Vagina (tissue), 2 donors: ENCODE measurements around the gene CHST11. TPM values are rescaled to one million over a fixed set of nuclear protein-coding genes. Genes with fewer than 3 reads are reported as not detected.

Experiments used
- DNase-seq, 2 donors: peaks; one replicate each; pipeline ENCODE4 v3.0.0-alpha.2; 2017; ENCODE audit errors: extremely low spot score in 2 of 2
- H3K27ac ChIP-seq: fragments of 200-600 bp; sonication (generic); one replicate; pipeline ENCODE4 v1.5.1; 2019
- H3K27me3 ChIP-seq: fragments of 200-600 bp; sonication (generic); one replicate; pipeline ENCODE4 v1.5.1; 2019
- H3K36me3 ChIP-seq, 2 donors: fragments of 200-600 bp; sonication (generic); one replicate each; pipeline ENCODE4 v1.5.1; 2017 to 2019
- H3K4me1 ChIP-seq: fragments of 200-600 bp; sonication (generic); one replicate; pipeline ENCODE4 v1.5.1; 2019
- H3K4me3 ChIP-seq, 2 donors: fragments of 200-600 bp; sonication (generic); 1 replicate in 1 of 2; 2 replicates in 1 of 2; pipeline ENCODE4 v1.5.1; 2016 to 2019
- H3K9me3 ChIP-seq: fragments of 200-600 bp; sonication (generic); one replicate; pipeline ENCODE4 v1.5.1; 2019
- POLR2A ChIP-seq, 2 donors: fragments of 450-650 bp; IDR thresholded peaks; one replicate each; pipeline ENCODE4 v1.6.1; 2017; ENCODE audit warnings: antibody characterized with exemption in 2 of 2, mild to moderate bottlenecking in 2 of 2, moderate library complexity in 2 of 2
- POLR2AphosphoS5 ChIP-seq, 2 donors: sonication (generic); formaldehyde crosslinking; IDR thresholded peaks; one replicate each; pipeline ENCODE4 v1.9.0; 2017; ENCODE audit warnings: antibody characterized with exemption in 2 of 2, mild to moderate bottlenecking in 2 of 2, low read depth in 1 of 2; ENCODE audit not compliant: insufficient read depth in 1 of 2
- intact Hi-C: fragments of 100-400 bp; cut with DNase I; formaldehyde crosslinking; loops from one replicate; pipeline ENCODE4 v1.15.1; 2023
- total RNA-seq: library from RNA; depleted of rRNA; stranded (reverse); fragments of >200 nt; gene quantifications from one replicate; pipeline ENCODE4 v1.2.3, GENCODE V29; 2016
- TF ChIP-seq, protein P1 (sequence below), 3 experiments: fragments of 450-650 bp in 2 of 3; fragments of 200-600 bp in 1 of 3; sonication (generic) in 1 of 3; IDR thresholded peaks; one replicate each; pipeline ENCODE4 v1.5.1; 2017 to 2019; ENCODE audit warnings: antibody characterized with exemption in 3 of 3, mild to moderate bottlenecking in 2 of 3, moderate library complexity in 2 of 3

The CHST11 gene
- total RNA-seq, 1 donor from 2014 or later: 40.0 TPM

DNA sequence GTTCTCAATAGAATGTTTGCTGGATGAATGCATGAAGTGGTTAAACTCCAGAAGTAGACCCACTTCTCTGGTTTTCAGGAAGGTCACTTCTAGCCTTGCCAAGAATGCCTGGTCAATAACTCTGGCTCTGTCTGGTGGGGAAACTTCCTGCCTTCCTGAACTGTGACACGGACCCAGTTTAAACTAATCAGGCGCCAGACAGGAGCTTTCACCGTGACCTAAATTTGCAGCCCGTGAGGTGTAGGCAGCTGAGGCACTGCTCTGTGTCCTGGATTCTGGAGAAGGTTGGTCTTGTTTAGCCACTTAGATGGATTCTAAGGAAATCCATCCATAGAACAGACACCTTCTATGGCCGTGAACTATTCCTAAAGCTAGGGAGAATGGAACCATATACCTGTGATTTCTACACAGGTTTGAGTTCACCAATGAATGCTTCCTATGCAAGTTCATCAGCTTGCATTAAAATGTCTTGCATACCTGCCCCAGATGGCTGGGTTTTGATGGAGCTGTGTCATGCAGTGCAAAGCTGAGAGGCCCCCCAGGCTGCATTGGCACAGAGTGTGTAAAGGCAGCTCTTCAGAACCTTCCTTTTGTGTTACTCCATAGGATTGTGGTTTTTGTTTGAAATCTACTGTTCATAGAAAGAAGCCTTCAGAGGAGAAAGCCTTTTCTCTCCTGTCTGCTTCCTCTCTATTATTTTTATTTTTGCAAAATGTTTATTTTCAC lies 4.4 kb downstream of the CHST11 start:
- Histone ChIP-seq H3K36me3 (no peaks in the 10 kb centered on the region), H3K27me3 (no peaks in the 10 kb centered on the region), H3K4me3 (no peak overlapping the region), H3K9me3 (no peaks in the 10 kb centered on the region), H3K4me1 (peaks cover 20% of the 10 kb centered on the region), H3K27ac (no peak overlapping the region)
- no peak for DNase-seq
- intact Hi-C loops: loop anchor here (10.0 kb wide), 1 partner anchor 144 kb away; no protein-coding TSS in a partner anchor
- TF ChIP-seq POLR2A (IDR thresholded peaks at IDR 0.05): no peak
- TF ChIP-seq, protein P1, sequence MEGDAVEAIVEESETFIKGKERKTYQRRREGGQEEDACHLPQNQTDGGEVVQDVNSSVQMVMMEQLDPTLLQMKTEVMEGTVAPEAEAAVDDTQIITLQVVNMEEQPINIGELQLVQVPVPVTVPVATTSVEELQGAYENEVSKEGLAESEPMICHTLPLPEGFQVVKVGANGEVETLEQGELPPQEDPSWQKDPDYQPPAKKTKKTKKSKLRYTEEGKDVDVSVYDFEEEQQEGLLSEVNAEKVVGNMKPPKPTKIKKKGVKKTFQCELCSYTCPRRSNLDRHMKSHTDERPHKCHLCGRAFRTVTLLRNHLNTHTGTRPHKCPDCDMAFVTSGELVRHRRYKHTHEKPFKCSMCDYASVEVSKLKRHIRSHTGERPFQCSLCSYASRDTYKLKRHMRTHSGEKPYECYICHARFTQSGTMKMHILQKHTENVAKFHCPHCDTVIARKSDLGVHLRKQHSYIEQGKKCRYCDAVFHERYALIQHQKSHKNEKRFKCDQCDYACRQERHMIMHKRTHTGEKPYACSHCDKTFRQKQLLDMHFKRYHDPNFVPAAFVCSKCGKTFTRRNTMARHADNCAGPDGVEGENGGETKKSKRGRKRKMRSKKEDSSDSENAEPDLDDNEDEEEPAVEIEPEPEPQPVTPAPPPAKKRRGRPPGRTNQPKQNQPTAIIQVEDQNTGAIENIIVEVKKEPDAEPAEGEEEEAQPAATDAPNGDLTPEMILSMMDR (IDR thresholded peaks at IDR 0.05): no peak
- no peak for TF ChIP-seq POLR2AphosphoS5 (IDR thresholded peaks at IDR 0.05; ENCODE audit: insufficient read depth in 1 of 2, low read depth in 1 of 2)

- Histone ChIP-seq H3K4me3 (no peak overlapping the region), H3K27me3 (no peaks in the 10 kb centered on the region), H3K9me3 (no peaks in the 10 kb centered on the region), H3K36me3 (no peaks in the 10 kb centered on the region), H3K4me1 (peaks cover 18% of the 10 kb centered on the region), H3K27ac (no peak overlapping the region)
- no peak for DNase-seq
- TF ChIP-seq, protein P1 (IDR thresholded peaks at IDR 0.05): no peak
- TF ChIP-seq POLR2AphosphoS5 (IDR thresholded peaks at IDR 0.05; ENCODE audit: insufficient read depth in 1 of 2, low read depth in 1 of 2) (no peak), POLR2A (IDR thresholded peaks at IDR 0.05) (no peak)
- intact Hi-C loops: loop anchor here (10.0 kb wide), 1 partner anchor 142 kb away; no protein-coding TSS in a partner anchor
Measured at GRCh38 chr12:104462325-104462724, 5.6 kb downstream of the CHST11 start.

GRCh38 chr12:104462931-104463339 lies 6.2 kb downstream of the CHST11 start:
- TF ChIP-seq POLR2AphosphoS5 (IDR thresholded peaks at IDR 0.05; ENCODE audit: insufficient read depth in 1 of 2, low read depth in 1 of 2) (no peak), POLR2A (IDR thresholded peaks at IDR 0.05) (no peak)
- TF ChIP-seq, protein P1 (IDR thresholded peaks at IDR 0.05): no peak
- intact Hi-C loops: loop anchor here (10.0 kb wide), 1 partner anchor 142 kb away; no protein-coding TSS in a partner anchor
- Histone ChIP-seq H3K36me3 (no peaks in the 10 kb centered on the region), H3K4me1 (peaks cover 18% of the 10 kb centered on the region), H3K9me3 (no peaks in the 10 kb centered on the region), H3K27ac (peak overlapping the region; percentile 9), H3K4me3 (no peak overlapping the region), H3K27me3 (no peaks in the 10 kb centered on the region)
- DNase-seq: no peak

DNA sequence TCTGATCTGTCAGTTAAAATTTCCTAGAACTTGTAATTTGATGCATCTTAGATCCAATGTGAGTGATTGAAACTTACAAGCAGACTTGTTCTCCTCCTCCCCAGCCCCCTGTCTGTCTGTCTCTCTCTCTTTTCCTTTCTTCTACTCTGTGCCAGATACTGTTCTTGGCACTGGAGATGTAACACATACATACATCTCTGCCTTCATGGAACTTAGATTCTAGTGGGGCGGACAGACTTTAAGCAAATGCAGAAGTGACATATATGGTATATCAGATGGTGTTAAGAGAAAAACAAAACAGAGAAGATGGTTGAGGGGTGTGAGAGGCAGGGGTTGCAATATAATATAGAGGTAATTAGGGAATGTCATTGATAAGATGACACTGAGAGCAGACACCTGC lies 6.6 kb downstream of the CHST11 start:
- Histone ChIP-seq H3K9me3 (no peaks in the 10 kb centered on the region), H3K4me3 (no peak overlapping the region), H3K27ac (peak overlapping the region; percentile 9), H3K27me3 (no peaks in the 10 kb centered on the region), H3K4me1 (peaks cover 17% of the 10 kb centered on the region), H3K36me3 (no peaks in the 10 kb centered on the region)
- intact Hi-C loops: loop anchor here (10.0 kb wide), 1 partner anchor 141 kb away; no protein-coding TSS in a partner anchor
- no peak for DNase-seq
- TF ChIP-seq POLR2A (IDR thresholded peaks at IDR 0.05): no peak
- TF ChIP-seq, protein P1 (IDR thresholded peaks at IDR 0.05): no peak
- no peak for TF ChIP-seq POLR2AphosphoS5 (IDR thresholded peaks at IDR 0.05; ENCODE audit: insufficient read depth in 1 of 2, low read depth in 1 of 2)

DNA sequence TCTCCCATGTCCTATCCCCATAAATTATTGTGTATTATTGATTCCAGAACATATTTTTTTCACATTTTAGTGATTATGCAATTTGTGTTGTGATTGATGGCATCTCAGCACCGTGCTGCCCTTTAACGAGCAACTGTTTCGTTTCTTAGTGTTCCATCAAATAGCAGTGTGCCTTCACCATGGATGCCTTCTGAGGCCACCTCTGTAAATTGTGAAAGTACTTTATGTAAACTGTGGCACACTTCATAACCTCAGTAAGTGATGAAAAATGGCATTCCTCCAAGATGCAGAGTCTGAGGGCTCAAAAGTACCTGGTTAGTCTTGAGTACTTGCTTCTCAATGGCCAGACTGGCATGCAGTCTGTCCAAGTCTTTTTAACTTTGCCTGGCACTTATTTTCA lies 8.2 kb downstream of the CHST11 start:
- H3K4me1 ChIP-seq: peaks cover 7% of the 10 kb centered on the region

More for the DNA sequence above, 8.2 kb downstream of the CHST11 start:
- no peak for TF ChIP-seq POLR2A (IDR thresholded peaks at IDR 0.05)
- no peak for TF ChIP-seq POLR2AphosphoS5 (IDR thresholded peaks at IDR 0.05; ENCODE audit: insufficient read depth in 1 of 2, low read depth in 1 of 2)
- TF ChIP-seq, protein P1 (IDR thresholded peaks at IDR 0.05): no peak
- DNase-seq: no peak
- Histone ChIP-seq H3K27me3 (no peaks in the 10 kb centered on the region), H3K27ac (no peak overlapping the region), H3K36me3 (no peaks in the 10 kb centered on the region), H3K9me3 (no peaks in the 10 kb centered on the region), H3K4me3 (no peak overlapping the region)
- intact Hi-C loops: loop anchor here (10.0 kb wide), 1 partner anchor 140 kb away; no protein-coding TSS in a partner anchor
